HTERT RPE-1 (cell line): ENCODE results near the gene LRIG3.
"Not testable (repeated sequence)": the region's sequence is repeated elsewhere in the genome, so short reads cannot be mapped to it uniquely, and the experiment has no call there.

Experiments
- in situ Hi-C: fragments of 300-500 bp; cut with MboI; formaldehyde crosslinking; loops from 4 replicates; pipeline ENCODE4 v1.14.3; 2020; ENCODE audit warnings: low sequenced_read_pairs

The LRIG3 gene

GRCh38 chr12:58860788-58861240 lies 59.5 kb downstream of the LRIG3 start:
- in situ Hi-C loops = no loop called here

DNA sequence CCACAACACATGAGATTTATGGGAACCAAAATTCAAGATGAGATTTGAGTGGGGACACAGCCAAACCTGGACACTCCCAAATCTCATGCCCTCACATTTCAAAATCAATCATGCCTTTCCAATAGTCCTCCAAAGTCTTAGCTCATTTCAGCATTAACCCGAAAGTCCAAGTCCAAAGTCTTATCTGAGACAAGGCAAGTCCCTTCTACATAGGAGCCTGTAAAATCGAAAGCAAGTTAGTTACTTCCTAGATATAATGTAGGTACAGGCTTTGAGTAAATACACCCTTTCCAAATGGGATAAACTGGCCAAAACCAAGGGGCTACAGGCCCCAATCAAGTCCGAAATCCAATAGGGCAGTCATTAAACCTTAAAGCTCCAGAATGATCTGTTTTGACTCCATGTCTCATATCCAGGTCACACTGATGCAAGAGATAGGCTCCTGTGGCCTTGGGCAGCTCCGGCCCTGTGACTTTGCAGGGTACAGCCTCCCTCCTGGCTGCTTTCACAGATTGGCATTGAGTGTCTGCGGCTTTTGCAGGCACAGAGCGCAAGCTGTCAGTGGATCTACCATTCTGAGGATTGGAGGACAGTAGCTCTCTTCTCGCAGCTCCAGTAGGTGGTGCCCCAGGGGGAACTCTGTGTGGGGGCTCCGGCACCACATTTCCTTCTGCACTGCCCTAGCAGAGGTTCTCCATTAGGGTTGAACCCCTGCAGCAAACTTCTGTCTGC lies 60.1 kb downstream of the LRIG3 start:
- in situ Hi-C loops = no loop called here

GRCh38 chr12:58858030-58858429 lies 62.3 kb downstream of the LRIG3 start:
- in situ Hi-C loops = no loop called here

DNA sequence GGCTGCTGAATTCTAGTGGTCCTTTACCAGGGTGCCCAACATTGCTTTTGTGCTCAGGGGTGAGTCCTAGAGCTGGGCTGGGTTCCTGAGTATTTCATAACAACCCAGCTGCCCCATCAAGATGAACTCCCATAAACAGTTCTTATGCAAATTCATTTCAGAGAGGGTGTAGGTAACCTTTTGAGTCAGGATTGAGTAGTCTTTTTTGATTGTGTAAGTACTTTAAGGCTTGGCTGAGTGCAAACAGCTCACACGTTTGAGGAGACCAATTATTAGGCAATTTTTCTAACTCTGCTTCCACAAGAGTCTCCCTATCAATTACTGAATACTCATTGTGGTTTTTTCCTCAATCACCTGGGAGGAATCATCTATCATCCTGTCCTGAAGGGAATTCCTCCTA lies 63.1 kb downstream of the LRIG3 start:
- in situ Hi-C loops = not testable (repeated sequence)

- in situ Hi-C loops = not testable (repeated sequence)
Observed at GRCh38 chr12:58855630-58856029, 64.7 kb downstream of the LRIG3 start.

GRCh38 chr12:58850826-58851225 lies 69.5 kb downstream of the LRIG3 start:
- in situ Hi-C loops = no loop called here

DNA sequence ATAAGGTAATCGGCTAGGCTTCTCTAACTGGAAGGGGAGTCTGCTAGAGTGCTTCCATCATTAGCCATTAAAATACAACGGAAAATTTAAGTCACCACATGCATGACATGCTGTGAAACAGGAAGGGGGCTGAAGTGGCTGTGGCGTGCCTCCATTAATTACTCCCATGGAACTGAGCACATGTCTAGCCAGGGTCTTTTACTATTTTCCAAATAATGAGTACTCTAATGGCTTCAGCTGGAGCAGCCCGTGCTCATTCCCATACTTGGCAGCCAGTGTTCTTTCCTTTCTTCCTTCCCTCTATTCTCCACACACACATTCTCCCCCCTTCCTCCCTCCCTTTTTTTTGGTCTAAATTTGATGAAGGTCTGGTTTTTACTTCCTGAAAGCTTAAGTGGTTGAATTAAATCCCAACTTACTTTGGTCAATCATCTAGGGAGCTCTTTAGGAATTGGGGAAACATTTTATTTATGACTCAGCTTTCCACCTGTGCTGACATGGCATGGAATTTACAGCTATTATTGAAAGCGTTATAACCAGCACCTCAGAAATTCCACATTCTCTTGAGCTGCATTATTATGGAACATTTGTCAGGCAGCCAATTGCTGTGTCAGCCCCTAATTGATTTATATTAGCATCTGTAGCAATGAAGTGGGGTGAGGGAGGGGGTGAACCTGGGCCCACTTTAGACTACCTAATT lies 72.3 kb downstream of the LRIG3 start:
- in situ Hi-C loops = no loop called here

- in situ Hi-C loops = no loop called here
Observed at GRCh38 chr12:58844161-58844560, 76.1 kb downstream of the LRIG3 start.

GRCh38 chr12:58841058-58841798 lies 79.1 kb downstream of the LRIG3 start:
- in situ Hi-C loops = no loop called here

- in situ Hi-C loops = no loop called here
Observed at GRCh38 chr12:58833853-58834252, 86.5 kb downstream of the LRIG3 start.

DNA sequence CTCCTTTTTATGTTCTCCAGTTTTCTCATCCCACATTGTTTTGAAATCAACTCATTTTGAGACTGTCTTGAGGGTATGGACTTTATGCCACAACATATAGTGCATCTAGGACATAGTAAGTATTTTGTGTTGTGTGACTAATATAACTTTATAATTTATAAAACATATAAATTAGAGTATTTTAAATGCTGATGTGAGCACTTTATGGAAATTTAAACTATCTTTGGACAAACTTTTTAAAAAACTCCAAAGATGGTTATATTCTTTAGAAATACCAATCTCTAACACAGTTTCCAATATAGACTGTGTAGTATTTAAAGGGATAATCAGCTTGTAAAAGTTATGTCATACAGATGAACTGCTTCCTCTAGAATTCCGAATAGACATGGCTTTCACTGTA lies 87.4 kb downstream of the LRIG3 start:
- in situ Hi-C loops = no loop called here
